ENCODE data around the gene NME9. TPM values are rescaled to one million over a fixed set of nuclear protein-coding genes. Genes with fewer than 3 reads are reported as not detected.

NME9 gene
- total RNA-seq, 1 experiment from 2014 or later: not detected

GRCh38 chr3:138340511-138340910, 10.9 kb upstream of the NME9 start:
- no peaks in the 10 kb centered on the region for H3K9me3 Mint-ChIP-seq
- ChIA-PET POLR2A (interaction anchor here (0.6 kb wide), 1 partner anchor 94 kb away, joined by 3 read pairs; no protein-coding TSS in a partner anchor), CTCF (interaction anchor here (0.6 to 0.9 kb wide), 2 partner anchors 13 to 575 kb away, joined by 3 to 5 read pairs; no protein-coding TSS in a partner anchor)
- H3K4me3 Mint-ChIP-seq: no peak overlapping the region
- TF ChIP-seq FOXJ3 (CRISPR knock-in tag; IDR thresholded peaks at IDR 0.05; ENCODE audit: borderline replicate concordance): no peak
- TF ChIP-seq MXD4 (CRISPR knock-in tag; IDR thresholded peaks at IDR 0.05; ENCODE audit: borderline replicate concordance): no peak
- no peak for TF ChIP-seq FOXP1 (CRISPR knock-in tag; IDR thresholded peaks at IDR 0.05; ENCODE audit: borderline replicate concordance)
- TF ChIP-seq ZNF416 (CRISPR knock-in tag; IDR thresholded peaks at IDR 0.05): no peak
- no peak for TF ChIP-seq SP1 (CRISPR knock-in tag; conservative IDR thresholded peaks at IDR 0.05)
- no peak for TF ChIP-seq ZNF512 (CRISPR knock-in tag; IDR thresholded peaks at IDR 0.05; ENCODE audit: borderline replicate concordance)
- no peak for TF ChIP-seq TEAD4 (CRISPR knock-in tag; IDR thresholded peaks at IDR 0.05)
- TF ChIP-seq NR3C1 (CRISPR knock-in tag; conservative IDR thresholded peaks at IDR 0.05; ENCODE audit: low read depth): no peak
- TF ChIP-seq SMAD3 (CRISPR knock-in tag; IDR thresholded peaks at IDR 0.05; ENCODE audit: borderline replicate concordance): no peak
- no peak for TF ChIP-seq USF1 (CRISPR knock-in tag; IDR thresholded peaks at IDR 0.05)
- TF ChIP-seq KAT7 (CRISPR knock-in tag; IDR thresholded peaks at IDR 0.05; ENCODE audit: borderline replicate concordance): no peak
- TF ChIP-seq ZNF425 (CRISPR knock-in tag; conservative IDR thresholded peaks at IDR 0.05): no peak
- TF ChIP-seq ZNF281 (CRISPR knock-in tag; IDR thresholded peaks at IDR 0.05): no peak
- no peak for ATAC-seq
- H3K27me3 Mint-ChIP-seq (ENCODE audit: low read depth): no peaks in the 10 kb centered on the region; the same call in 1 of the 2 replicates
- no peaks in the 10 kb centered on the region for H3K36me3 Mint-ChIP-seq
- peaks cover 32% of the 10 kb centered on the region for H3K4me1 Mint-ChIP-seq
- no peak overlapping the region for H3K27ac Mint-ChIP-seq
- DNase-seq (ENCODE audit: low spot score): no peak

GRCh38 chr3:138338811-138339210, 9.2 kb upstream of the NME9 start:
- no peak for ATAC-seq
- Mint-ChIP-seq H3K4me3 (no peak overlapping the region), H3K9me3 (no peaks in the 10 kb centered on the region), H3K27ac (no peak overlapping the region), H3K4me1 (peaks cover 39% of the 10 kb centered on the region), H3K36me3 (no peaks in the 10 kb centered on the region), H3K27me3 (ENCODE audit: low read depth) (no peaks in the 10 kb centered on the region; the same call in 1 of the 2 replicates)
- POLR2A ChIA-PET: no interaction called here
- DNase-seq (ENCODE audit: low spot score): no peak
- CTCF ChIA-PET: no interaction called here
- TF ChIP-seq ATF2 (CRISPR knock-in tag; IDR thresholded peaks at IDR 0.05; ENCODE audit: borderline replicate concordance, low read depth): no peak
- TF ChIP-seq ZBTB21 (CRISPR knock-in tag; IDR thresholded peaks at IDR 0.05; ENCODE audit: borderline replicate concordance): no peak
- TF ChIP-seq ZNF263 (CRISPR knock-in tag; IDR thresholded peaks at IDR 0.05; ENCODE audit: low read depth): no peak
